HepG2 (cell line): ENCODE data around the gene LCN12. TPM values are rescaled to one million over a fixed set of nuclear protein-coding genes. Genes with fewer than 3 reads are reported as not detected.

Experiments used
- ATAC-seq: fragments of 200-7000 bp; cut with Tn5 transposase; 3 replicates; pipeline ENCODE4 v1.9.1; 2020; ENCODE audit warnings: mild to moderate bottlenecking, moderate library complexity
- BruUV-seq: library from RNA; stranded (reverse); fragments of 400-500 nt; replicated peaks from 2 replicates; lab custom pipeline; 2021; lab: Mats Ljungman, UMichigan
- CTCF ChIA-PET: fragments of 300-600 bp; formaldehyde crosslinking; extraction: SDS; loops from one replicate; lab custom pipeline; 2021; ENCODE audit warnings: low total read pairs, inconsistent platforms, low intra/inter-chr PET ratio; lab: Yijun Ruan, JAX
- POLR2A ChIA-PET: fragments of 350-600 bp; sonication (Branson Sonifier 250); formaldehyde crosslinking; loops from one replicate; lab custom pipeline; 2020; ENCODE audit warnings: antibody characterized with exemption, inconsistent platforms; lab: Yijun Ruan, JAX
- DNase-seq: peaks from one replicate; pipeline ENCODE4 v3.0.0-alpha.2; 2015; ENCODE audit warnings: low spot score
- FAIRE-seq: peaks from 3 replicates; lab custom pipeline; 2011; peaks lifted over from hg19 to GRCh38; lab: Jason Lieb, UNC
- H2AFZ ChIP-seq: one replicate; pipeline ENCODE4 v1.6.1; 2011; ENCODE audit warnings: low read length, inconsistent platforms
- H3K27ac ChIP-seq: fragments of 300-600 bp; 3 replicates; pipeline ENCODE4 v1.8.0; 2011; ENCODE audit warnings: mixed run types, mild to moderate bottlenecking, mixed read lengths, low read length, inconsistent platforms; ENCODE audit not compliant: insufficient read depth; ENCODE audit errors: extremely low read length
- H3K27me3 ChIP-seq, 2 experiments: fragments of 200-600 bp in 1 of 2; 2 replicates in 1 of 2; 3 replicates in 1 of 2; pipeline versions ENCODE4 v1.6.0 to v1.8.0; 2011; ENCODE audit warnings: low read length in 2 of 2, mild to moderate bottlenecking in 2 of 2, moderate library complexity in 2 of 2, inconsistent platforms in 1 of 2; ENCODE audit not compliant: insufficient read depth in 2 of 2, control insufficient read depth in 1 of 2
- H3K36me3 ChIP-seq, 2 experiments: fragments of 200-600 bp in 1 of 2; replicated peaks in 1 of 2; 2 replicates in 1 of 2; 3 replicates in 1 of 2; pipeline versions ENCODE4 v1.5.1 to v1.8.0; 2011; ENCODE audit warnings: low read length in 2 of 2, inconsistent platforms in 1 of 2; ENCODE audit not compliant: insufficient read depth in 2 of 2, control insufficient read depth in 1 of 2
- H3K4me1 ChIP-seq: 2 replicates; pipeline ENCODE4 v1.5.1; 2012; ENCODE audit warnings: low read length, inconsistent platforms; ENCODE audit not compliant: insufficient read depth
- H3K4me2 ChIP-seq: 2 replicates; pipeline ENCODE4 v1.6.0; 2011; ENCODE audit warnings: low read depth, low read length, inconsistent platforms
- H3K4me3 ChIP-seq, 3 experiments: fragments of 200-600 bp in 1 of 3; sonication (generic), shearing (Covaris generic) in 1 of 3; replicated peaks in 1 of 3; 2 replicates each; pipeline ENCODE4 v1.5.1; 2011 to 2016; ENCODE audit warnings: low read length in 3 of 3, inconsistent platforms in 2 of 3, low read depth in 2 of 3, mild to moderate bottlenecking in 2 of 3, control low read depth in 1 of 3, mixed read lengths in 1 of 3; ENCODE audit not compliant: insufficient read depth in 1 of 3
- H3K79me2 ChIP-seq: one replicate; pipeline ENCODE4 v1.6.1; 2011; ENCODE audit warnings: low read length, inconsistent platforms; ENCODE audit not compliant: insufficient read depth
- H3K9ac ChIP-seq: 2 replicates; pipeline ENCODE4 v1.6.0; 2011; ENCODE audit warnings: mild to moderate bottlenecking, low read depth, low read length, inconsistent platforms; ENCODE audit not compliant: insufficient read depth
- H3K9me3 ChIP-seq: 2 replicates; pipeline ENCODE4 v1.5.1; 2012; ENCODE audit warnings: mild to moderate bottlenecking, low read length
- H4K20me1 ChIP-seq: 2 replicates; pipeline ENCODE4 v1.6.0; 2011; ENCODE audit warnings: inconsistent platforms, mild to moderate bottlenecking, low read length, moderate library complexity; ENCODE audit not compliant: insufficient read depth
- ARID3A ChIP-seq: IDR thresholded peaks from 2 replicates; pipeline ENCODE4 v1.6.1; 2012; ENCODE audit warnings: low read depth, low read length, improper control_type of control experiment
- CCAR2 ChIP-seq: fragments of 200-400 bp; formaldehyde crosslinking; optimal IDR thresholded peaks from 2 replicates; pipeline ENCODE3; 2018; ENCODE audit warnings: low read depth, mild to moderate bottlenecking, low read length, moderate library complexity
- HDAC6 ChIP-seq: fragments of 200-600 bp; sonication (generic); IDR thresholded peaks from 2 replicates; pipeline ENCODE4 v1.7.0; 2017; ENCODE audit warnings: mild to moderate bottlenecking, antibody characterized with exemption, low read length, low read depth
- JUND ChIP-seq: sonication (generic); formaldehyde crosslinking; IDR thresholded peaks from 2 replicates; pipeline ENCODE4 v1.8.0; 2022; ENCODE audit warnings: mild to moderate bottlenecking, missing genetic modification reagents
- SALL1 ChIP-seq: sonication (generic); formaldehyde crosslinking; IDR thresholded peaks from 2 replicates; pipeline ENCODE4 v1.8.0; 2022; ENCODE audit warnings: mild to moderate bottlenecking, missing genetic modification reagents
- ZNF142 ChIP-seq: sonication (generic); formaldehyde crosslinking; IDR thresholded peaks from 2 replicates; pipeline ENCODE4 v1.4.0; 2020; ENCODE audit warnings: missing genetic modification reagents
- WGBS: methylation state at CpG from one replicate; pipeline ENCODE4 v1.1.6; 2017; ENCODE audit warnings: low lambda C conversion rate; 5-methylcytosine and 5-hydroxymethylcytosine counted together
- in situ Hi-C: cut with HindIII; loops from 2 replicates; pipeline ENCODE4 v1.10.0; 2017; ENCODE audit warnings: low pct_unique_long_range_greater_than_20kb; ENCODE audit not compliant: extremely low pct_ligation_motif_present
- intact Hi-C: fragments of 100-400 bp; cut with micrococcal nuclease; formaldehyde crosslinking; loops from one replicate; pipeline ENCODE4 v1.10.0; 2022; ENCODE audit not compliant: unreplicated experiment
- polyA plus RNA-seq, 8 experiments: library from polyadenylated mRNA; depleted of rRNA in 3 of 8; stranded (reverse) in 7 of 8; unstranded in 1 of 8; fragments of >200 nt; fragmentation: Illumina TruSeq in 4 of 8; extraction: Trizol in 4 of 8; gene quantifications; 2 replicates each; pipeline versions ENCODE4 v1.2.1 to v1.2.3, GENCODE V29; 2011 to 2016; ENCODE audit warnings: low read depth in 4 of 8, missing spikeins in 1 of 8, mixed read lengths in 1 of 8; ENCODE audit not compliant: insufficient read depth in 1 of 8
- total RNA-seq, 5 experiments: library from RNA; depleted of rRNA; stranded (reverse); fragments of >200 nt; fragmentation: Illumina TruSeq; extraction: Trizol; gene quantifications; 2 replicates each; pipeline ENCODE4 v1.2.3, GENCODE V29; 2016; ENCODE audit warnings: low read depth in 1 of 5
- TF ChIP-seq, protein P1 (sequence below): sonication (generic); formaldehyde crosslinking; IDR thresholded peaks from 2 replicates; pipeline ENCODE4 v1.4.0; 2020; ENCODE audit warnings: mild to moderate bottlenecking, missing genetic modification reagents

The LCN12 gene
- total and polyA plus RNA-seq, 2 of the 13 experiments (the other 11 are each of a cell fraction or from before 2014, with no cell fraction given): 3.4 to 6.9 TPM

GRCh38 chr9:136917902-136918301, 34.2 kb upstream of the LCN12 start (continued):
- TF ChIP-seq ZNF142 (CRISPR knock-in tag): no peak
- no peak for TF ChIP-seq ARID3A

DNA sequence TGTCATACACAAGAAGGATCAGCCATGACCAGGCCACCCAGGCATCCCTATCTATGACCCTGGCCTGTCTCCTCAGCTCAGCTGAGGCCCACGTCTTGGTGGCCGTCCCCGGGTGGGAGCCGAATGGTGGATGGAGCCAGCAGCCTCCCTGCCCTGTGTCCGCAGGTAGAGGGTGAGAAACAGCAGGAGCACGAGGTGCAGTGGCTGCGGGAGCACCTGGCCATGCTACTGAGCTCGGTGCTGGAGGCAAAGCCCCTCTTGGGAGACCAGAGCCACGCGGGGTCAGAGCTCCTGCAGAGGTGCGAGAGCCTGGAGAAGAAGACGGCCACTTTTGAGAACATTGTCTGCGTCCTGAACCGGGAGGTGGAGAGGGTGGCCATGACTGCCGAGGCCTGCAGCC, 32.0 kb upstream of the LCN12 start:
- Histone ChIP-seq H3K36me3 (peaks cover 34 to 67% of the 10 kb centered on the region in 2 experiments; a peak in 4 of 5 replicates), H4K20me1 (no peaks in the 10 kb centered on the region), H3K79me2 (peaks cover 4% of the 10 kb centered on the region), H3K27ac (no peak overlapping the region), H3K4me1 (no peaks in the 10 kb centered on the region), H3K4me2 (no peak overlapping the region), H3K27me3 (no peaks in the 10 kb centered on the region)
- in situ Hi-C loops: no loop called here
- DNase-seq: no peak
- no TSS peak for BruUV-seq
- ATAC-seq: no peak
- intact Hi-C loops: no loop called here
- TF ChIP-seq CCAR2: no peak
- TF ChIP-seq JUND (CRISPR knock-in tag): no peak
- no peak for TF ChIP-seq SALL1
- TF ChIP-seq, protein P1, sequence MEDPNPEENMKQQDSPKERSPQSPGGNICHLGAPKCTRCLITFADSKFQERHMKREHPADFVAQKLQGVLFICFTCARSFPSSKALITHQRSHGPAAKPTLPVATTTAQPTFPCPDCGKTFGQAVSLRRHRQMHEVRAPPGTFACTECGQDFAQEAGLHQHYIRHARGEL (CRISPR knock-in tag): no peak
- TF ChIP-seq HDAC6: no peak
- TF ChIP-seq, all 625 proteins: peak for 0
- FAIRE-seq: no peak
- WGBS: 97% methylated on average over 14 of the region's 15 CpGs
- CTCF ChIA-PET: no interaction called here
- Histone ChIP-seq H3K9me3 (no peaks in the 10 kb centered on the region), H3K9ac (no peak overlapping the region), H3K4me3 (no peak overlapping the region), H2AFZ (no peak overlapping the region)
- POLR2A ChIA-PET: no interaction called here
